Left ventricle myocardium superior (tissue), 1 donor: Measurements from ENCODE around the gene FBXO45. TPM values are rescaled to one million over a fixed set of nuclear protein-coding genes. Genes with fewer than 3 reads are reported as not detected.
"Not testable (repeated sequence)": the region's sequence is repeated elsewhere in the genome, so short reads cannot be mapped to it uniquely, and the experiment has no call there.

ENCODE experiments used
- ATAC-seq: fragments of 200-7000 bp; cut with Tn5 transposase; one replicate; pipeline ENCODE4 v1.9.1; 2020; ENCODE audit warnings: mild to moderate bottlenecking, moderate library complexity
- DNase-seq: peaks from one replicate; pipeline ENCODE4 v3.0.0-alpha.2; 2020
- intact Hi-C: fragments of 100-400 bp; cut with micrococcal nuclease; formaldehyde crosslinking; loops from one replicate; pipeline ENCODE4 v1.11.0; 2022
- long read RNA-seq: library from polyadenylated mRNA; unstranded; transcript quantifications from one replicate; pipeline ENCODE4 v2.0.0, GENCODE V29; 2021
- total RNA-seq: library from RNA; stranded (reverse); fragmentation: NEBNext Ultra II Directional; extraction: Animal tissue kit (Norgen Biotek cat#: 25700); gene quantifications from one replicate; pipeline ENCODE4 v1.2.1, GENCODE V29; 2021
- donor health status: DM: no; HTN: yes; CAD: no; lungs with severe emphysema.

FBXO45 gene
- total RNA-seq: 9.1 TPM
- long read RNA-seq, full-length matches to known transcripts: 26 of 29 reads
- long read RNA-seq, partial matches to known transcripts: 0 of 29 reads
- long read RNA-seq, other reads (novel, unspliced or antisense): 3 of 29 reads

- ATAC-seq: peak; percentile 99
- intact Hi-C loops: no loop called here
- peak; percentile 97 for DNase-seq
Measured at GRCh38 chr3:196568246-196569002, at the start of gene FBXO45, which contains the start of gene WDR53. FBXO45 (plus strand) TSS chr3:196568660; CDS start chr3:196568985, 325 bp downstream. WDR53 (minus strand) TSS chr3:196568554; CDS start chr3:196561475, 7,079 bp downstream.

- ATAC-seq: peak; percentile 73
- peak; percentile 65 for DNase-seq
- intact Hi-C loops: no loop called here
Measured at GRCh38 chr3:196518966-196519717, 49.3 kb upstream of the FBXO45 start.

GRCh38 chr3:196519718-196520082 is 48.8 kb upstream of the FBXO45 start:
- intact Hi-C loops: loop anchor here (10.0 kb wide), 1 partner anchor 265 kb away; no protein-coding TSS in a partner anchor
- no peak for DNase-seq
- no peak for ATAC-seq

GRCh38 chr3:196521291-196521690 is 47.2 kb upstream of the FBXO45 start:
- intact Hi-C loops: loop anchor here (10.0 kb wide), 1 partner anchor 266 kb away; no protein-coding TSS in a partner anchor
- not testable (repeated sequence) for DNase-seq, ATAC-seq

GRCh38 chr3:196523841-196524240 is 44.6 kb upstream of the FBXO45 start:
- intact Hi-C loops: loop anchor here (10.0 kb wide), 1 partner anchor 269 kb away; no protein-coding TSS in a partner anchor
- ATAC-seq: no peak

GRCh38 chr3:196524527-196524926 is 43.9 kb upstream of the FBXO45 start:
- DNase-seq (no peak), ATAC-seq (no peak)
- intact Hi-C loops: loop anchor here (10.0 kb wide), 1 partner anchor 270 kb away; no protein-coding TSS in a partner anchor

More at GRCh38 chr3:196523841-196524240, 44.6 kb upstream of the FBXO45 start:
- DNase-seq: no peak

GRCh38 chr3:196525141-196525540 is 43.3 kb upstream of the FBXO45 start:
- ATAC-seq: no peak
- intact Hi-C loops: loop anchor here (10.0 kb wide), 1 partner anchor 270 kb away; no protein-coding TSS in a partner anchor
- DNase-seq: no peak

- ATAC-seq (peak; percentile 99), DNase-seq (peak; percentile 87)
- intact Hi-C loops: loop anchor here (10.0 kb wide), 1 partner anchor 274 kb away; no protein-coding TSS in a partner anchor
Measured at GRCh38 chr3:196528639-196529233, 39.7 kb upstream of the FBXO45 start.

GRCh38 chr3:196531418-196531817 is 37.0 kb upstream of the FBXO45 start:
- DNase-seq (no peak), ATAC-seq (no peak)
- intact Hi-C loops: loop anchor here (10.0 kb wide), 1 partner anchor 153 kb away; no protein-coding TSS in a partner anchor

GRCh38 chr3:196533260-196533681 is 35.2 kb upstream of the FBXO45 start:
- DNase-seq: no peak
- ATAC-seq: no peak
- intact Hi-C loops: loop anchor here (10.0 kb wide), 1 partner anchor 152 kb away; no protein-coding TSS in a partner anchor

GRCh38 chr3:196537319-196537984 is 31.0 kb upstream of the FBXO45 start:
- intact Hi-C loops: loop anchor here (10.0 kb wide), 1 partner anchor 147 kb away; no protein-coding TSS in a partner anchor
- DNase-seq (peak; percentile 42), ATAC-seq (no peak)

GRCh38 chr3:196541684-196542445 is 26.6 kb upstream of the FBXO45 start:
- intact Hi-C loops: no loop called here
- DNase-seq: no peak
- ATAC-seq: no peak

GRCh38 chr3:196544491-196544992 is 23.9 kb upstream of the FBXO45 start:
- no peak for ATAC-seq

GRCh38 chr3:196546537-196546936 is 21.9 kb upstream of the FBXO45 start:
- intact Hi-C loops: no loop called here
- ATAC-seq (no peak), DNase-seq (no peak)

More at GRCh38 chr3:196544491-196544992, 23.9 kb upstream of the FBXO45 start:
- intact Hi-C loops: no loop called here
- DNase-seq: no peak

GRCh38 chr3:196547067-196547466 is 21.4 kb upstream of the FBXO45 start:
- DNase-seq: no peak
- intact Hi-C loops: no loop called here
- no peak for ATAC-seq

GRCh38 chr3:196549312-196549711 is 19.1 kb upstream of the FBXO45 start:
- DNase-seq, ATAC-seq, intact Hi-C loops: not testable (repeated sequence)

- DNase-seq, ATAC-seq, intact Hi-C loops: not testable (repeated sequence)
Measured at GRCh38 chr3:196550172-196550571, 18.3 kb upstream of the FBXO45 start.
